Activated CD4-positive, alpha-beta T cell treated with anti-CD3 and anti-CD28 coated beads, Interleukin-2, amount 10 ng/mL, durations not matched to agents 24 days and 14 days (primary cell): ENCODE results near the gene WDR88. TPM values are rescaled to one million over a fixed set of nuclear protein-coding genes. Genes with fewer than 3 reads are reported as not detected.

Experiments
- DNase-seq: peaks from one replicate; pipeline ENCODE4 v3.0.0; 2022
- H3K27ac Mint-ChIP-seq: one replicate; pipeline ENCODE4 v1.8.0; 2022; ENCODE audit warnings: mild to moderate bottlenecking, mixed read lengths
- H3K27me3 Mint-ChIP-seq: one replicate; pipeline ENCODE4 v1.8.0; 2022; ENCODE audit warnings: mixed read lengths
- H3K36me3 Mint-ChIP-seq: one replicate; pipeline ENCODE4 v1.8.0; 2022; ENCODE audit warnings: low read depth, mild to moderate bottlenecking, mixed read lengths
- H3K4me1 Mint-ChIP-seq: one replicate; pipeline ENCODE4 v1.8.0; 2021; ENCODE audit warnings: mixed read lengths
- H3K4me3 Mint-ChIP-seq: one replicate; pipeline ENCODE4 v1.8.0; 2022; ENCODE audit warnings: mild to moderate bottlenecking, moderate library complexity, mixed read lengths
- H3K9me3 Mint-ChIP-seq: one replicate; pipeline ENCODE4 v1.8.0; 2021; ENCODE audit warnings: mixed read lengths
- intact Hi-C: fragments of 100-400 bp; cut with micrococcal nuclease; formaldehyde crosslinking; loops from one replicate; pipeline ENCODE4 v1.15.1; 2023
- total RNA-seq: library from RNA; stranded (reverse); gene quantifications from 2 replicates; pipeline ENCODE4 v1.2.3, GENCODE V29; 2022

The WDR88 gene
- total RNA-seq, 1 donor from 2014 or later: not detected

DNA sequence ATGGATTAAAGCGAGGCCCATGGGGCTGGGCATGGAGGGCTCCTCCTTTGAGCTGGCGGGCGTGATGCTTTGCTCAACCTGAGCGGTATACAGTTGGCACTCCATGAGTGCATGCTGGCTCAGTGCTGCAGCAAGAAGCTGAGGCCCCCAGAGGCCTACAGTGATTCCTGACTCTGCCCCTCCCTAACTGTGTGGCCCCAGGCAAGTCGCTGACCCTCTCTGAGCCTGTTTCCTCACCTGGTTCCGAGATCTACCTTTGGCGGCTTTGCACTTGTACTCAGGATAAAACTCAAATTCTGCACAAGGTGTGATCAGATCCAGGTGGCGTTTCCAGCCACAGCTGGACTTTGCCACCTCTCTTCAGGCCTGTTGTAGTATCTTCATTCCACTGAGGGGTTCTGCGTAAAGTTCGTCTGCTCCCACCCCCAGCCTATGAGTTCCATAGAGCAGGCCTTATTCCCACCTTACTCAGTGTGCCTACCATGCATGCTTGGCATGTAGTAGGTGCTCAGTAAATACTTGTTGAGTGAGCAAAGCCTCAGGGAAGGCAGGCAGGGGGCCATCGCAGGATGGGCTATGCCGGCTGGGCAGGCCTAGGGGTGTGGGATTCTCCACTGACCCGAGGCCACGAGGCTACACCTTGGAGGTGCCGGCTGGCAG, 70.1 kb downstream of the WDR88 start:
- DNase-seq: no peak
- no peak overlapping the region for H3K27ac Mint-ChIP-seq
- H3K36me3 Mint-ChIP-seq: no peaks in the 10 kb centered on the region
- H3K4me1 Mint-ChIP-seq: no peaks in the 10 kb centered on the region
- H3K9me3 Mint-ChIP-seq: no peaks in the 10 kb centered on the region
- no peaks in the 10 kb centered on the region for H3K27me3 Mint-ChIP-seq
- intact Hi-C loops: no loop called here
- no peak overlapping the region for H3K4me3 Mint-ChIP-seq

DNA sequence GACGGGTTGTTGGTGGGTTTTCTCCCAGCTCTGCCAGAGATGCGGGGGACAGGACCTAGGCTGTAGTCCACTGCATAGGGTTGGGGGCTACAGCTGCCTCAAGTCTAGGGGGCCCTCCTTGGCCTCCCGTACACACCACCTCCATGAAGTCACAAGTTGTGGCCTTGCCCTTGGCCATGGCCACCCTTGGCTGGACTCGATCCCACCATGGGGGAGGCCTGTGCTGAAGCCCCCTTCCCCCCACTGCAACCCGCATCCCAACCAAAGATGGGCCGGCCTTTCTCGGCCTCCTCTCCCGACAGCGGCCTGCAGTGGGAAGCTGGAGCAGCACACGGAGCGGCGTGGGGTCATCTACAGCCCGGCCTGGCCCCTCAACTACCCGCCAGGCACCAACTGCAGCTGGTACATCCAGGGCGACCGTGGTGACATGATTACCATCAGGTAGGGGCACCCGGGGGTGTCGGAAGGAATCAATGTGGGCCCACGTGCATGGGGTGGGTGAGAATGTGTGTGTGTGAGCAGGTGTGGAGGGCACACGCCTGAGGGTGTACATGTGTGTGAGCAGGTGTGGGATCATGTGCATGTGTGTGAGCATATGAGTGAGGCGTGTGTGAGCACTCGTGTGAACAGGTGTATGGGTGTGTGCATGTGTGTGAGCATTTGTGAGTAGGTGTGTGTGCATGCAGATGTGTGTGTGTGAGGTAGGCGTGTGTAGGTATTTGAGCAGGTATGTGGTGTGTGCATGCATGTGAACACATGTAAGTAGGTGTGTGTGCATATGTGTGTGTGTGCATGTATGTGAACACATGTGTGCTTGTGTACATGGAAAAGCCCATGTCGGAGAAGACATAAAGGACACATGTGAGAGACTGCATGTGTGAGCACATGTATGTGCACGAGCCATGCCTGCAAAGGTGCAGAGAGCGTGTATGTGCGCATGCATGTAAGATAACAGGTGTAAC, 70.9 kb downstream of the WDR88 start:
- Mint-ChIP-seq H3K27me3 (no peaks in the 10 kb centered on the region), H3K4me3 (no peak overlapping the region), H3K9me3 (no peaks in the 10 kb centered on the region), H3K27ac (no peak overlapping the region), H3K36me3 (no peaks in the 10 kb centered on the region), H3K4me1 (no peaks in the 10 kb centered on the region)
- intact Hi-C loops: no loop called here
- no peak for DNase-seq

GRCh38 chr19:33203529-33203928, 71.6 kb downstream of the WDR88 start:
- Mint-ChIP-seq H3K27me3 (no peaks in the 10 kb centered on the region), H3K4me1 (no peaks in the 10 kb centered on the region), H3K9me3 (no peaks in the 10 kb centered on the region), H3K4me3 (no peak overlapping the region), H3K27ac (no peak overlapping the region), H3K36me3 (no peaks in the 10 kb centered on the region)
- no peak for DNase-seq
- intact Hi-C loops: no loop called here

DNA sequence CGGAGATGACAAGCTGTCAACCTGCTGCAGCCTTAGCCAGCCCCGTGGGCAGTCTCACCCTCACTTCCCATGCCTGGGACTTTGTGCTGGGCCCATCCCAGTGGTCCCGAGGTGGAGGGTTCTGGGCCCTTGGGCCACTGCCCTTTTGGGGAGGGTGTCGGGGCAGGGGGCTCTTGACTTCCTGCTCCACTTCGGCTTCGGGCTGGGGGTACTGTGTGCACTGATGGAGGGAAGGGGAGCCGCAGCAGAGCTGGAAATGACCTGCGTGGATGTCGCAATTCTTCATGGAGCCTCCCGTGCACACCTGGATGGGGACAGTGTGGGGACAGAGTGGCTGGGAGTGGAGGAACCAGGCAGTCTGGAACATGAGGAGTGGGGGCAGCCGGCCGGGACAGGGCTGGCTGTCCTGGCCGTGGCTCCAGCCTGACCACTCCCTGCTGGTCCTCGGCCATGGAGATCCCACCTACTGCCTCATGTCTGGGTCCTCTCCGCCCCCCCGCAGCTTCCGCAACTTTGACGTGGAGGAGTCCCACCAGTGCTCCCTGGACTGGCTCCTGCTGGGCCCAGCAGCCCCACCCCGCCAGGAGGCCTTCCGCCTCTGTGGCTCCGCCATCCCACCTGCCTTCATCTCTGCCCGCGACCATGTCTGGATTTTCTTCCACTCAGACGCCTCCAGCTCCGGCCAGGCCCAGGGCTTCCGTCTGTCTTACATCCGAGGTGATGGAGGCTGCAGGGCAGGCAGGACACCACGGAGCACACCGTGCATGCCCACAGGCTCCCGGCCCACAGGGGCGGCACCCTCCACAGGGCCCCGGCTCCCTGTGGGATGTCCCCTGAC, 72.4 kb downstream of the WDR88 start:
- Mint-ChIP-seq H3K4me3 (no peak overlapping the region), H3K4me1 (no peaks in the 10 kb centered on the region), H3K27ac (no peak overlapping the region), H3K9me3 (no peaks in the 10 kb centered on the region), H3K27me3 (no peaks in the 10 kb centered on the region), H3K36me3 (no peaks in the 10 kb centered on the region)
- no peak for DNase-seq
- intact Hi-C loops: no loop called here

DNA sequence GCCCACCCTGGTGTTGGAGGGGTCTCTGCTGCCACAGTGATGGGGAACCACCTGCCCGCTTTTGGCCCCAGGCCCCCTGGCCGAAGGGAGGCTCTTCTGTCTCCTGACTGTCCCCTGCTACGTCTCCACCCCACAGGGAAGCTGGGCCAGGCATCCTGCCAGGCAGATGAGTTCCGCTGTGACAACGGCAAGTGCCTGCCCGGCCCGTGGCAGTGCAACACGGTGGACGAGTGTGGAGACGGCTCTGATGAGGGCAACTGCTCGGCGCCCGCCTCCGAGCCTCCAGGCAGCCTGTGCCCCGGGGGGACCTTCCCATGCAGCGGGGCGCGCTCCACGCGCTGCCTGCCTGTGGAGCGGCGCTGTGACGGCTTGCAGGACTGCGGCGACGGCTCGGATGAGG, 73.2 kb downstream of the WDR88 start:
- Mint-ChIP-seq H3K27ac (no peak overlapping the region), H3K36me3 (no peaks in the 10 kb centered on the region), H3K27me3 (no peaks in the 10 kb centered on the region), H3K4me1 (no peaks in the 10 kb centered on the region), H3K4me3 (no peak overlapping the region), H3K9me3 (no peaks in the 10 kb centered on the region)
- DNase-seq: no peak
- intact Hi-C loops: no loop called here

DNA sequence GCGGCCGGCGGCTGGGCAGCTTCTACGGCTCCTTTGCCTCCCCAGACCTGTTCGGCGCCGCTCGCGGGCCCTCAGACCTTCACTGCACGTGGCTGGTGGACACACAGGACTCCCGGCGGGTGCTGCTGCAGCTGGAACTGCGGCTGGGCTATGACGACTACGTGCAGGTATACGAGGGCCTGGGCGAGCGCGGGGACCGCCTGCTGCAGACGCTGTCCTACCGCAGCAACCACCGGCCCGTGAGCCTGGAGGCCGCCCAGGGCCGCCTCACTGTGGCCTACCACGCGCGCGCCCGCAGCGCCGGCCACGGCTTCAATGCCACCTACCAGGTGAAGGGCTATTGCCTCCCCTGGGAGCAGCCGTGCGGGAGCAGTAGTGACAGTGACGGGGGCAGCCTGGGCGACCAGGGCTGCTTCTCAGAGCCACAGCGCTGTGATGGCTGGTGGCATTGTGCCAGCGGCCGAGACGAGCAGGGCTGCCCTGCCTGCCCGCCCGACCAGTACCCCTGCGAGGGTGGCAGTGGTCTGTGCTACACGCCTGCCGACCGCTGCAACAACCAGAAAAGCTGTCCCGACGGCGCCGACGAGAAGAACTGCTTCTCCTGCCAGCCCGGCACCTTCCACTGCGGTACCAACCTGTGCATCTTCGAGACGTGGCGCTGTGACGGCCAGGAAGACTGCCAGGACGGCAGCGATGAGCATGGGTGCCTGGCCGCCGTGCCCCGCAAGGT, 73.8 kb downstream of the WDR88 start:
- intact Hi-C loops: no loop called here
- no peaks in the 10 kb centered on the region for H3K4me1 Mint-ChIP-seq
- DNase-seq: no peak
- H3K9me3 Mint-ChIP-seq: no peaks in the 10 kb centered on the region
- H3K4me3 Mint-ChIP-seq: no peak overlapping the region
- no peaks in the 10 kb centered on the region for H3K36me3 Mint-ChIP-seq
- no peak overlapping the region for H3K27ac Mint-ChIP-seq
- H3K27me3 Mint-ChIP-seq: no peaks in the 10 kb centered on the region

- no peaks in the 10 kb centered on the region for H3K27me3 Mint-ChIP-seq
- H3K27ac Mint-ChIP-seq: no peak overlapping the region
- intact Hi-C loops: no loop called here
These were observed 74.5 kb downstream of the WDR88 start for GRCh38 chr19:33206261-33207039.

DNA sequence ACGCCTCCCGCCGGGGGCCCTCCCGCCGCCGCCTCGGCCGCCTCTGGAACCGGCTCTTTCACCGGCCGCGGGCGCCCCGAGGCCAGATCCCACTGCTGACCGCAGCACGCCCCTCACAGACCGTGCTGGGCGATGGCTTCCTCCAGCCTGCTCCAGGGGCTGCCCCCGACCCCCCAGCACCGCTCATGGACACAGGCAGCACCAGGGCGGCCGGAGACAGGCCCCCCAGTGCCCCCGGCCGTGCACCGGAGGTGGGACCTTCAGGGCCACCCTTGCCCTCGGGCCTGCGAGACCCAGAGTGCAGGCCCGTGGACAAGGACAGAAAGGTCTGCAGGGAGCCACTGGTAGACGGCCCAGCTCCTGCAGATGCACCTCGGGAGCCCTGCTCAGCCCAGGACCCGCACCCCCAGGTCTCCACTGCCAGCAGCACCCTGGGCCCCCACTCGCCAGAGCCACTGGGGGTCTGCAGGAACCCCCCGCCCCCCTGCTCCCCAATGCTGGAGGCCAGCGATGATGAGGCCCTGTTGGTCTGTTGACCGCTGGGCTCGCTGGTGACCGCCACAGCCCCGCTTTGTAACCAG, 75.2 kb downstream of the WDR88 start:
- Mint-ChIP-seq H3K27ac (no peak overlapping the region), H3K27me3 (no peaks in the 10 kb centered on the region), H3K9me3 (no peaks in the 10 kb centered on the region), H3K4me1 (no peaks in the 10 kb centered on the region), H3K36me3 (no peaks in the 10 kb centered on the region), H3K4me3 (no peak overlapping the region)
- intact Hi-C loops: no loop called here
- no peak for DNase-seq

More at GRCh38 chr19:33206261-33207039, 74.5 kb downstream of the WDR88 start:
- no peak for DNase-seq
- no peaks in the 10 kb centered on the region for H3K36me3 Mint-ChIP-seq
- H3K4me3 Mint-ChIP-seq: no peak overlapping the region
- H3K4me1 Mint-ChIP-seq: no peaks in the 10 kb centered on the region
- H3K9me3 Mint-ChIP-seq: no peaks in the 10 kb centered on the region

DNA sequence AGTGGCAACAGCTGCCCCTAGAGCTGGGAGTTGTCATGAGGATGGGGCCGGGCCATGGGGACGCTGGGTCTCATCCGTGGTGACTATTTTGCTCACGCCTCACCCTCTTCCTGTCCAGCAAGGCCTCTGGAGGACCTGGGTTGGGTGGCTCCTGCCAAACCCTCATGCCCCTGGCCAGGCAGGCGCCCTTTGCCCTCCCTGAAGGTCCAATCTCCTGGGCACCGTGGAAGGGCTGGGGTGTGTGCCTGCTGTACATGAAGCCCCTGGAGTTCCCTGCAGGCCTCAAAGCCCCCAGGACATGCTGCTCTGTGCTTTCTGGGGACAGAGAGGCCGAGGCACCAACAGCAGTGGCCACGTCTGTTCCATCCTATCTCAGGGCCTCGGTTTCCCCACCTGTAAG, 76.0 kb downstream of the WDR88 start:
- Mint-ChIP-seq H3K9me3 (no peaks in the 10 kb centered on the region), H3K4me3 (no peak overlapping the region), H3K4me1 (no peaks in the 10 kb centered on the region), H3K36me3 (no peaks in the 10 kb centered on the region), H3K27ac (no peak overlapping the region), H3K27me3 (no peaks in the 10 kb centered on the region)
- no peak for DNase-seq
- intact Hi-C loops: no loop called here

GRCh38 chr19:33208371-33208895, 76.5 kb downstream of the WDR88 start:
- H3K4me1 Mint-ChIP-seq: no peaks in the 10 kb centered on the region
- no peak for DNase-seq

GRCh38 chr19:33208904-33209849, 77.3 kb downstream of the WDR88 start:
- H3K4me1 Mint-ChIP-seq: no peaks in the 10 kb centered on the region
- H3K27ac Mint-ChIP-seq: no peak overlapping the region
- intact Hi-C loops: no loop called here
- no peak overlapping the region for H3K4me3 Mint-ChIP-seq
- no peak for DNase-seq
- no peaks in the 10 kb centered on the region for H3K36me3 Mint-ChIP-seq
- no peaks in the 10 kb centered on the region for H3K27me3 Mint-ChIP-seq
- H3K9me3 Mint-ChIP-seq: no peaks in the 10 kb centered on the region

More at GRCh38 chr19:33208371-33208895, 76.5 kb downstream of the WDR88 start:
- Mint-ChIP-seq H3K4me3 (no peak overlapping the region), H3K36me3 (no peaks in the 10 kb centered on the region), H3K27me3 (no peaks in the 10 kb centered on the region), H3K9me3 (no peaks in the 10 kb centered on the region), H3K27ac (no peak overlapping the region)
- intact Hi-C loops: no loop called here
